GM12878 (cell line): ENCODE results near the gene SIRT3. TPM values are rescaled to one million over a fixed set of nuclear protein-coding genes. Genes with fewer than 3 reads are reported as not detected.

Experiments
- CHD1 ChIP-seq: IDR thresholded peaks from 2 replicates; pipeline ENCODE4 v1.6.1; 2012; ENCODE audit warnings: low read depth, low read length, improper control_type of control experiment
- CUX1 ChIP-seq: IDR thresholded peaks from 2 replicates; pipeline ENCODE4 v1.6.1; 2012; ENCODE audit warnings: improper control_type of control experiment, low read depth, low read length; ENCODE audit not compliant: insufficient replicate concordance
- E2F8 ChIP-seq: fragments of 450-650 bp; IDR thresholded peaks from 2 replicates; pipeline ENCODE4 v1.6.1; 2018; ENCODE audit warnings: mild to moderate bottlenecking, low read depth, moderate library complexity; ENCODE audit not compliant: partially characterized antibody
- ELK1 ChIP-seq: IDR thresholded peaks from 2 replicates; pipeline ENCODE4 v1.6.1; 2012; ENCODE audit warnings: low read depth, low read length, improper control_type of control experiment
- IKZF2 ChIP-seq, 2 experiments: fragments of 450-650 bp; IDR thresholded peaks; 2 replicates each; pipeline ENCODE4 v1.6.1; 2017; ENCODE audit warnings: mild to moderate bottlenecking in 2 of 2, moderate library complexity in 2 of 2
- IRF3 ChIP-seq: fragments of 450-650 bp; IDR thresholded peaks from 2 replicates; pipeline ENCODE4 v1.6.1; 2014; ENCODE audit warnings: mild to moderate bottlenecking
- JUNB ChIP-seq: IDR thresholded peaks from 2 replicates; pipeline ENCODE4 v1.6.1; 2016; ENCODE audit warnings: antibody characterized with exemption, mild to moderate bottlenecking
- NFXL1 ChIP-seq: fragments of 450-650 bp; IDR thresholded peaks from 2 replicates; pipeline ENCODE4 v1.6.1; 2017; ENCODE audit warnings: antibody characterized with exemption, mild to moderate bottlenecking, borderline replicate concordance
- PKNOX1 ChIP-seq: fragments of 450-650 bp; IDR thresholded peaks from 2 replicates; pipeline ENCODE4 v1.6.1; 2016; ENCODE audit warnings: mild to moderate bottlenecking
- POLR2A ChIP-seq: IDR thresholded peaks from 2 replicates; pipeline ENCODE4 v1.6.1; 2011; ENCODE audit warnings: low read depth, mild to moderate bottlenecking, low read length
- RBBP5 ChIP-seq: fragments of 200-600 bp; sonication (generic); conservative IDR thresholded peaks from 2 replicates; pipeline ENCODE4 v1.6.1; 2016
- SP1 ChIP-seq: IDR thresholded peaks from one replicate; pipeline ENCODE4 v1.6.1; 2011; ENCODE audit warnings: low read depth, low read length
- TCF12 ChIP-seq: IDR thresholded peaks from 2 replicates; pipeline ENCODE4 v1.6.1; 2011; ENCODE audit warnings: low read depth, mild to moderate bottlenecking, low read length
- USF1 ChIP-seq: IDR thresholded peaks from 2 replicates; pipeline ENCODE4 v1.6.1; 2011; ENCODE audit warnings: borderline replicate concordance, low read depth, mild to moderate bottlenecking, moderate library complexity, mixed read lengths, low read length; ENCODE audit not compliant: insufficient read depth; ENCODE audit errors: extremely low read length
- YBX1 ChIP-seq: fragments of 450-650 bp; IDR thresholded peaks from 2 replicates; pipeline ENCODE4 v1.6.1; 2016; ENCODE audit warnings: antibody characterized with exemption
- YY1 ChIP-seq: IDR thresholded peaks from 2 replicates; pipeline ENCODE4 v1.6.1; 2011; ENCODE audit warnings: low read depth, mild to moderate bottlenecking, low read length
- ZNF24 ChIP-seq: fragments of 450-650 bp; IDR thresholded peaks from 2 replicates; pipeline ENCODE4 v1.6.1; 2017; ENCODE audit warnings: antibody characterized with exemption, mild to moderate bottlenecking
- ZSCAN29 ChIP-seq: fragments of 450-650 bp; IDR thresholded peaks from 2 replicates; pipeline ENCODE4 v1.6.1; 2017; ENCODE audit warnings: mild to moderate bottlenecking, moderate library complexity
- polyA plus RNA-seq, 11 experiments: library from polyadenylated mRNA; depleted of rRNA in 4 of 11; unstranded in 6 of 11; stranded (reverse) in 5 of 11; fragments of >200 nt; fragmentation: Nextera tagmentation in 4 of 11; fragmentation: Illumina TruSeq in 1 of 11; extraction: Ambion mirVana in 4 of 11; extraction: Trizol in 1 of 11; gene quantifications; 1 replicate in 1 of 11; 2 replicates in 10 of 11; pipeline versions ENCODE4 v1.2.1 to v1.2.3, GENCODE V29; 2011 to 2016; ENCODE audit warnings: inconsistent platforms in 2 of 11, missing spikeins in 2 of 11, low read depth in 1 of 11
- total RNA-seq, 4 experiments: library from RNA; depleted of rRNA in 3 of 4; stranded (reverse); fragments of >200 nt in 3 of 4; fragmentation: Illumina TruSeq in 1 of 4; extraction: Trizol in 1 of 4; gene quantifications; 2 replicates each; pipeline versions ENCODE4 v1.2.1 to v1.2.3, GENCODE V29; 2013 to 2021

Gene SIRT3
- total and polyA plus RNA-seq, 10 of the 15 experiments (the other 5 are each of a cell fraction or from before 2014, with no cell fraction given) = 0.90 to 23.2 (median 12.6) TPM

GRCh38 chr11:269146-269890 lies 33.2 kb upstream of the SIRT3 start (continued):
- no peak for TF ChIP-seq CUX1
- no peak for TF ChIP-seq RBBP5
- TF ChIP-seq SP1 = peak; percentile 66
- TF ChIP-seq POLR2A = no peak; the same call in 1 of the 2 replicates
- no peak for TF ChIP-seq IRF3
- TF ChIP-seq USF1 = peak; percentile 83
- no peak for TF ChIP-seq E2F8
- TF ChIP-seq ZSCAN29 = no peak
- TF ChIP-seq TCF12 = peak; percentile 94
- TF ChIP-seq CHD1 = peak; percentile 90; the same call in 1 of the 2 replicates
- peak; percentile 94 for TF ChIP-seq PKNOX1
- peak; percentile 67; the same call in 1 of the 2 replicates for TF ChIP-seq ZNF24
- TF ChIP-seq ELK1 = no peak
- no peak for TF ChIP-seq NFXL1
- peak; percentile 94 to 95 for TF ChIP-seq IKZF2 (IDR thresholded peaks at IDR 0.05)
- peak; percentile 97 for TF ChIP-seq JUNB
- TF ChIP-seq YBX1 = no peak
- peak; percentile 25; the same call in 1 of the 2 replicates for TF ChIP-seq YY1
